GM18907 (cell line): ENCODE results near the gene HIVEP1.
A peak's percentile ranks its signal among the peaks of the same experiment; 100 is the strongest.
"Not testable (repeated sequence)": the region's sequence is repeated elsewhere in the genome, so short reads cannot be mapped to it uniquely, and the experiment has no call there.

Experiments used
- ATAC-seq: cut with Tn5 transposase; IDR thresholded peaks from one replicate; pipeline ENCODE4 v1.9.1; 2021; ENCODE audit warnings: mild to moderate bottlenecking, moderate library complexity; ENCODE audit not compliant: unreplicated experiment

HIVEP1 gene

GRCh38 chr6:12151433-12151820 lies 139.3 kb downstream of the HIVEP1 start:
- ATAC-seq: no peak

DNA sequence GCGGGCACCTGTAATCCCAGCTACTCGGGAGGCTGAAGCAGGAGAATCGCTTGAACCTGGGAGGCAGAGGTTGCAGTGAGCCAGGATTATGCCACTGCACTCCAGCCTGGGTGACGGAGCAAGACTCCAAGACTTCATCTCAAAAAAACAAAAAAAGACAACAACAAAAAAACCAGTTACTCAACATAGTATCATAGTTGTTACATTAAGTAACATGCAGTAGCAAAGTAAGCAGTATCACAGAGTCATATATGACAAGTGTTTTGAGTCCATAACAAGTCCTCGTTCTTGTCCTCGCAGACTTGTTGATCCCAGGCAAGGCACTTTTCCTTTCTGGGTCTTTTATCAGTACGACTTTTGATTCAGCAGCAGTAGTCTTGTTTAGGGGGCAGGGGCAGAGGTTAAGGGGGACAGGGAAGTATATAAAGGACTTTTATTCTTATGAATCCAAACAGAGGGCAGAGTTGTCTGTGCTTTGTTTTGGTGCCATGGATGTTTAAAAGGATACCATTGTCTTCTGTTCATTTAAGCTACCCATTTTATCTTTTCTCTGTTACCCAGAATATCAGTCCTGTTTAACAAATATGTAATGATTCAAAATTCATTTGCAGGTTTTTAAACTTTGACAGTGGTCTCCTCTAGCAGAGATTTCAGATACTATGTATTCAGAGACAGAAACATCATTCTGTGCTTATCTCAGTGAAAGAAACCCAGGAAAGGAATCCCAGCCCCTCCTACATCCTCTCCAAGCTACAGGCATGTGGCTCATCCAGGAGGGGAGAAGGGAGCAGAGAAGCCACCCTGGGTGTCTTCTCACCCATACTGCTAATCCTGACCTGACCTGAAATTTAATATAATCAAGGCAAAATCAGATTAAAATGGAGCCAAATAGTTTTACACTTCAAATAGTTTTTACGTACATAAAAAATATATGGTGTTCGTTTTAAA lies 140.2 kb downstream of the HIVEP1 start:
- ATAC-seq: no peak

DNA sequence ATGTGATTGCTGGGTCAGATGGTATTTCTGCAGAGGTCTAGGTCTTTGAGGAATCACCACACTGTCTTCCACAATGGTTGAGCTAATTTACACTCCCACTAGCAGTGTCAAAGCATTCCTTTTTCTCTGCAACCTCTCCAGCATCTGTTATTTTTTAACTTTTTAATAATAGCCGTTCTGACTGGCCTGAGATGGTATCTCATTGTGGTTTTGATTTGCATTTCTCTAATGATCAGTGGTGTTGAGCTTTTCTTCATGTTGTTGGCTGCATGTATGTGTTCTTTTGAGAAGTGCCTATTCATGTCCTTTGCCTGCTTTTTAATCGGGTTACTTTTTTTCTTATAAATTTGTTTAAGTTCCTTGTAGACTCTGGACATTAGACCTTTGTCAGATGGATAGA lies 143.7 kb downstream of the HIVEP1 start:
- not testable (repeated sequence) for ATAC-seq

GRCh38 chr6:12158686-12159415 lies 146.7 kb downstream of the HIVEP1 start:
- ATAC-seq: no peak

DNA sequence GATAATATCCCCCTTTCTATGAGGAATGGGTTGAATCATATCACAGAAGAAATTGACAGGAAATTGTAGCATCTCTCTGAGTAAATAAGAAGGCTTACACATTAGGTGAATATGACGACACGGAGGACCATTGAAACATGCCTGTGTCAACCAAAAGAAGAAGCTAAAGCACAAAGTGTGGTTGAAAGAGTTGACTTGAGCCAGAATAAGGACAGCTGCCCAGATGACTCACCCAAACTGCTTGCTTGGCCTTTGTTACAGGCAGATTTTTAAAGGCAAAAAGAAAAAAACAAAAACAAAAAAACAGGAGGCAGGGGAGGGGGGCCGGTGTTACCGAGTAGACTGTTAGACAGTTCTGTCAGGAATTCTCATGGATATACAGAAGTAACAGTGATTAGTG lies 148.2 kb downstream of the HIVEP1 start:
- ATAC-seq: no peak

DNA sequence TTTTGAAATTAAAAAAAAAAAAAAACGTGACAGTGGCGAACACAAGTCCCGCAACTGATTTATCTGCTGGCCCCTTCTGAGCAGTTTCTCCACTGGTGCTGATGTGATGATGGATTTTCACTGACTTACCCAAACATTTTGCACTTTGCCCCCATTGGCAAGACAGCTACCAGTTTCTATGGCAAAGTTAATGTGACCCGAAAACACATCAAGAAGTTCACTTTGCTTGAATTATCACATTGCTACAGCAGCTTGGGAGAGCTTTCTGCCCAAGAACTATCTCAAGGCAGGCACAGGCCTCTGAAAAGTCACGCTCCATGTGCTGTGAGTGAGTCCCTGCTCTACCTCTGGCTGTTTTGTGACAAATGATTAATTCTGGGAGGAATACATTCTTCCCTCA lies 150.1 kb downstream of the HIVEP1 start:
- ATAC-seq: no peak

DNA sequence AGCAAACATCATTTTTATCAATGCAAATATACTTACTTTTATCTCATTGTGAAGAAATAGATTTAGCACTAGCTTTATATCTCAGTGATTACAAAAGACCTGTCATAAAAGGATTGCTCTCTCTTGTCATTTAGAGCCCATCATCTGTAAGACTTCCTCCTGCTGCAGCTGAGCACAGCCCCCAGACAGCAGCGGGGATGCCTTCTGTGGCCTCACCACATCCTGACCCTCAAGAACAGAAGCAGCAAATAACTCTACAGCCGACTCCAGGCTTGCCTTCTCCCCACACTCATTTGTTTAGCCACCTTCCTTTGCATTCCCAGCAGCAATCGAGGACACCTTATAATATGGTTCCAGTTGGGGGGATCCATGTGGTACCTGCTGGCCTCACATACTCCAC lies 151.0 kb downstream of the HIVEP1 start:
- ATAC-seq: peak; percentile 81

- no peak for ATAC-seq
These were observed 151.8 kb downstream of the HIVEP1 start for GRCh38 chr6:12163744-12164507.

DNA sequence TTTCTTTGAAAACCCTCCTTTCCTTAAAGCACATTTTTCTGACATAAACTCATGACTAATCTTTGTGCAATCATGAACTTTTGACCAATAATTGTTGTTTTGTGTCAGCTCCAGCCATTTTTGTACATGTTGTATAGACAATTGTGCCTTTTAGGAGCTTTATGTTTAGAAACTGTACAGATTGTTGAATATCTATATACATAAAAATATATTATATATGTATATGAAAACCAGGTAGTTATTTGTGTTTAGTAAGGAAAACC lies 152.3 kb downstream of the HIVEP1 start:
- ATAC-seq: no peak

DNA sequence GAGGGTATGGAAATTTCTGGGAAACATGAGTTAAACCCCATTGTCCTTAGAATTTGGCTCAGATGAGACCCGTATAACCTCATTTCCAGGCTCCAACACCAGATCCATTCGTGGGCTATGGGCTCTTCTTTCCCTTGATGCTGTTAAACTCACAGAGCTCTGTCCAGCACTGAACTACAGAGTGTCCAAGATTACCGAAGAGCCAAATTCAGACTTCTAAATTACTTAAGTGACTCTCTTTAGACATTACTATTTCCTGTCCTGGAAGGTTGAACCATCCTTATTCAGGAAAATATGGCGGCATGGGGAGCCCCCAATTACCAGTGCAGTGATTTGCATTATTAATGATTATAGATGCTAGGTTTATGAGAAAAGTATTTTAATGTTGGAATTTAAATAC lies 153.2 kb downstream of the HIVEP1 start:
- no peak for ATAC-seq

DNA sequence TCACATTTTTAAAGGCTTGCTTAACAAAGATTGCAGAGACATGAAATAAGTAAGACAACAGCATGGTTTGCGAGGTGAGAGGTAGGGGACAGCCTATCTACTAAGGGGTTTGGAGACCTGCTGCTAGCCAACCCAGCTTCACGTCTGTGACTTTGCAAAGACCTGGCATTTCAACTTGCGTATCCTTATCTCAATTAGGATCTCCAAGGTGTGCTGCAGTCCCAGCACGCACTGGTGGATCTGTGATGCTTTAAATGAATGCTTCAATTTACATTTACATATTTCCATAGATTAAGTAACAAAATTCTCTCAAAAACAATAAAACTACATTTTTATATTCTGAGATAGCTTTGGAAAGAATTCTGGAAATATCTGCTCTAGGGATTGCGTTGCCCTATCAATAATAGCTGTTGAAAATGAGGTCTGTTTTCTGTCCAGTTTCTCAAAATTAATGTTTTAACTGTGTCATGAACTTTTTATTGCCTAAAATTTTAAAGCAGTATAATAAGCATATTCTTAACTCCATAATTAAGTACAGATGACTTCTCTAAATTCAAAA lies 153.7 kb downstream of the HIVEP1 start:
- ATAC-seq: no peak

DNA sequence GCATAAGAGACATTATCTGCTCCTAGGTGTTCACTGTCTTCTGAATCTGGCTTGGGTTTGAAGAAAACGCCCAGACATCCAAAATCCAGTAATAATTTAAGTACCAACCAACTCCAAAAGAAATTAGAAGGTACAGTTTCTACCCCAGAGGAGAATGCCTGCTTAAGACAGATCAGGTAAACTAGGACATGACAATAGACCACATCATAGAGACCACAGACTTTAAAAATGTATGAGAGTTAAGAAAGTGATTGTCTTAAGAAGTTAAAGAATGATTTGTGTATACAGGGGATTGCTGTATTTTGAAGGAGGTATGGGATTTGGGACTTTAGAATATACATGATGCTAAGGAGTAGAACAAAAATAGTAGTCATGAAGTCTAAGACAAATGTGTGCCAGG lies 157.3 kb downstream of the HIVEP1 start:
- no peak for ATAC-seq

- ATAC-seq: no peak
These were observed 158.4 kb downstream of the HIVEP1 start for GRCh38 chr6:12170351-12171092.

DNA sequence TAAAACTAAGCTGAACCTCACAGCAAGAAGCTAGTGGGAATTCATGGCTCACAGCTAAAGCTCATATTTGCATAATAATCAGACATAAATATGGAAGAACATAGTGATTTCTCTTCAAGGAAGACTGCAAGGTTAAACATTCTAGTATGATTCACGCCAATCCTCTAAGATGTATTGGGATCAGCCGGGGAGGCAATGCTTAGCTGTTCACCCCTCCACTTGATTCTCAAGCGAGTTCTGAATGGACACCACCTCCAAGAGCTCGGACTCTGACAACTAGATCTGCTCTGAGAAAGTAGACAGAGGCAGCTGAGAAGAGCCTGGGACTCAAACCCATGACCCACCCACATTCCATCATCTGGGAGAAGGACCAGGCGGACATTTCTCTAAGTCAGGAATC lies 159.6 kb downstream of the HIVEP1 start:
- no peak for ATAC-seq

- ATAC-seq: no peak
These were observed 160.5 kb downstream of the HIVEP1 start for GRCh38 chr6:12172572-12172971.

DNA sequence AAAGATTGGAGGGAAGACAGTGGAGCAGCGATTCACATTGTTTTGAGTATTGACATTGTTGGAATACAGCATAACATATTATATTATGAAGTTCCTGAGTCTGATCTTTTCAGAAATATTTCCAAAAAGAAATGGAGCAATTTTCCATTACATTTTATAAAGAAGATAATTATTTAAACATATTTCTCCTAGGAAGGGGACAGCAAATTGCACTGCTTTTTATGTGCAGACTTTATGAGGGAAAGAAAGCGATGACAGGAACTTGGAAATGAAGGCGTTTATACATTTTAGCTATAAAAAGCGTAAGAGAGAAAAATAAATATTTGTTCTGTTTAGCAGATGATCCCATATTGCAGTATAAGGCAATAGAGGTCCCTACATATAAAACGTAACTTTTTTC lies 161.1 kb downstream of the HIVEP1 start:
- ATAC-seq: no peak

- ATAC-seq: no peak
These were observed 161.5 kb downstream of the HIVEP1 start for GRCh38 chr6:12173661-12174060.

DNA sequence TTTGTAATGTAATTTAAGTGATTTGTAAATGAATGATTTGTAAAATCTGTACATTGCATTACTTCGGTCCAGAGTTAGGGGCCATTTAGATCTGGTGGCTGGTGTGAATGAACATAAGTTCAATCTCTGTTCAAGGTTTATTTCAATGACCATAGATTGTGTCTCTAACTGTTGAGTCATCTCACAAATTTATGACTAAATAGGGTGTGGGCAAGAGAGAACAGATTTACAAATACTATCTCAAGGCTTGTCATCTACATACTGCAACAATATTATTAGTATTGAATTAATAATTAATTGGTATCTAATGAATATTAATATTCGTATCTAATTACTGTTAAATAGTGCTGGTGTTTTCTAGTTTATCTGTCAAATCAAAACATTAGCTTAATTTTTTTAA lies 162.8 kb downstream of the HIVEP1 start:
- no peak for ATAC-seq

GRCh38 chr6:12175626-12176025 lies 163.5 kb downstream of the HIVEP1 start:
- ATAC-seq: no peak

DNA sequence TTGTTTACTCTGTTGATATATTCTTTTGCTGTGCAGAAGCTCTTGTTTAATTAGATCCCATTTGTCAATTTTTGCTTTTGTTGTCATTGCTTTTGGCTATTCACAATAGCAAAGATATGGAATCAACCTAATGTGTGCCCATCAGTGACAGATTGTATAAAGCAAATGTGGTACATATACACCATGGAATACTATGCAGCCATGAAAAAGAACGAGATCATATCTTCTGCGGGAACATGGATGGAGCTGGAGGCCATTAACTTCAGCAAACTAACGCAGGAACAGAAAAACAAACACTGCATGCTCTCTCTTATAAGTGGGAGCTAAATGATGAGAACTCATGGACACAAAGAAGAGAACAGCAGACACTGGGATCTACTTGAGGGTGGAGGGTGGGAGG lies 164.7 kb downstream of the HIVEP1 start:
- ATAC-seq: not testable (repeated sequence)

- no peak for ATAC-seq
These were observed 166.4 kb downstream of the HIVEP1 start for GRCh38 chr6:12178521-12178920.
